ENCODE results near the gene ZMIZ1. TPM values are rescaled to one million over a fixed set of nuclear protein-coding genes. Genes with fewer than 3 reads are reported as not detected.

ZMIZ1 gene
- total RNA-seq, 6 donors from 2014 or later, result 51.0 to 99.2 (median 91.8) TPM

DNA sequence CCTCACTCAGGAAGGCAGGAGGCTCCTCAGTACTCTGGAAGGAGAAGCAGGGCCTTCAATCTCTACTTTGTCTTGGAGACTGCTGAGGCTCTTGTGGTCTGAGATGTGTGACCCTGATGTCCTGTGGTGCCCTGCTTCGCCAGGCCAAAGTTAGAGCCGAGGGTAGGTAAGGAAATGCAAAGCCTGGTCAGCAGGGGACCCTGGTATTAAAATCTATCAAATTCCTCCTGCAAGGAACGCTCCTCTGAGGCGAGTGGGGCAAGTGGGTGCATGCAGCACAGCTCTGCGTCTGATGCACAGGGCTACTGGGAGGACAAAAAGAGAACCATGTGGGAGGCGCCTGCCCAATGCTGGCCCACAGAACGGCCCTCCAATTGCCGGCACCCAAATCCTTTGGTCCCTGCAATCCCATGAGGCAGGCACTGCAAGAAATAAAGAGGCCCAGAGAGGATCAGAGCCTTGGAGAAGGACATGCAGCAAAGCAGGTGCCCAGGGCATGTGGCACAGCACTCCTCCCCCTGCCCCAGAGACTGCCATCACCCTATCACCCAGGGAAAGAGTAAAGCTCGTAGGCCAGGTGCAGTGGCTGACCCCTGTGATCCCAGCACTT is 23.1 kb upstream of the ZMIZ1 start:
- TF ChIP-seq POLR2A (IDR thresholded peaks at IDR 0.05) (no peak), CTCF (IDR thresholded peaks at IDR 0.05) (no peak), POLR2AphosphoS5 (IDR thresholded peaks at IDR 0.05) (no peak), EP300 (IDR thresholded peaks at IDR 0.05) (no peak)
- Histone ChIP-seq H3K4me3 (no peak overlapping the region), H3K4me1 (peaks cover 28 to 40% (median 33%) of the 10 kb centered on the region in 4 donors), H3K27ac (no peak overlapping the region), H3K36me3 (no peaks in the 10 kb centered on the region), H3K9me3 (no peaks in the 10 kb centered on the region), H3K27me3 (no peaks in the 10 kb centered on the region)
- WGBS, 2 donors, result 88 to 99% methylated on average over 8 to 9 of the region's 9 CpGs
- DNase-seq (peak in 1 of 2 donors; percentile 10), ATAC-seq (ENCODE audit: low FRiP score in 2 of 2) (no peak)

DNA sequence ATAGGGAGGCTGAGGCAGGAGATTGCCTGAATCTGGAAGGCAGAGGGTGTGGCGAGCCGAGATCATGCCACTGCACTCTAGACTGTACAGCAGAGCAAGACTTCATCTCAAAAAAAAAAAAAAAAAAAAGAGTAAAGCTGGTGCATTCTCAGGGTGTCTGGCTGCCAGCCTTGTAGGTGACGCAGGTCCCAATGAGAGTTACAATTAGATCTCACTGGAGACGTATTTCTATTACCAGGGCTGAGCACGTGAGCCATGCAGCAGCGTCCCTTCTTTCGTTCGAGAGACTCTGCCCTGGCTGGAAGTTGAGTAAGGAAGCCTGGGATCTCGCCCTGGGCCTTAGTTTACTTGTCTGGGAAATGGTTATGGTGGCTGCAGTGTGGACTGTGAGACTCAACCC is 22.4 kb upstream of the ZMIZ1 start:
- WGBS, 2 donors, result 93 to 94% methylated on average over 9 of the region's 9 CpGs
- ATAC-seq (ENCODE audit: low FRiP score in 2 of 2) (no peak), DNase-seq (no peak)
- TF ChIP-seq EP300 (IDR thresholded peaks at IDR 0.05) (no peak), POLR2AphosphoS5 (IDR thresholded peaks at IDR 0.05) (no peak), POLR2A (IDR thresholded peaks at IDR 0.05) (no peak), CTCF (IDR thresholded peaks at IDR 0.05) (no peak)
- H3K27me3 ChIP-seq, result no peaks in the 10 kb centered on the region
- H3K9me3 ChIP-seq, result no peaks in the 10 kb centered on the region
- peaks cover 35 to 47% (median 38%) of the 10 kb centered on the region in 4 donors for H3K4me1 ChIP-seq
- H3K4me3 ChIP-seq, result no peak overlapping the region
- H3K36me3 ChIP-seq, result no peaks in the 10 kb centered on the region
- H3K27ac ChIP-seq, result no peak overlapping the region

- no peak overlapping the region for H3K4me3 ChIP-seq
- no peak for TF ChIP-seq POLR2A (IDR thresholded peaks at IDR 0.05)
- TF ChIP-seq CTCF (IDR thresholded peaks at IDR 0.05), result no peak
- no peak for TF ChIP-seq POLR2AphosphoS5 (IDR thresholded peaks at IDR 0.05)
- TF ChIP-seq EP300 (IDR thresholded peaks at IDR 0.05), result no peak
- 67 to 74% methylated on average over 6 of the region's 6 CpGs for WGBS, 2 donors
- H3K9me3 ChIP-seq, result no peaks in the 10 kb centered on the region
- DNase-seq, result peak in 1 of 2 donors; percentile 33
- H3K27ac ChIP-seq, result peak overlapping the region; percentile 43 to 86 (median 76)
- no peaks in the 10 kb centered on the region for H3K36me3 ChIP-seq
- H3K4me1 ChIP-seq, result peaks cover 41 to 53% (median 44%) of the 10 kb centered on the region in 4 donors
- ATAC-seq (ENCODE audit: low FRiP score in 2 of 2), result peak in 1 of 2 donors; percentile 70
- no peaks in the 10 kb centered on the region for H3K27me3 ChIP-seq
Observed at GRCh38 chr10:79046741-79047583, 21.8 kb upstream of the ZMIZ1 start.

DNA sequence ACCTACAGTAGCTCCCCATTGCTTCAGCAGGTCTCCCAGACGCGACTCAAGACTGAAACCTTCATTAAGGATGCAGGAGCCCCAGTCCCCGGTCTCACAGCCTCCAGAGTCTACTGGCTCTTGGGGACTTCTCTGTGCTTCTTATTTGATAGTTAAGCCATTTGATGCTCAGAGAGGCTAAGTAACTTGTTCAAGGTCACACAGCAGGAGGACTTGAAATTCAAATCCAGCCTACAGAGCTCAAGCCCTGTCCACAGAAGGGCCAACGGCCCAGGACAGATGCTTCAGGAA is 21.2 kb upstream of the ZMIZ1 start:
- WGBS, 2 donors, result 87 to 90% methylated on average over 4 of the region's 4 CpGs
- ATAC-seq (ENCODE audit: low FRiP score in 2 of 2) (no peak), DNase-seq (peak in 1 of 2 donors; percentile 13)
- no peaks in the 10 kb centered on the region for H3K9me3 ChIP-seq
- TF ChIP-seq CTCF (IDR thresholded peaks at IDR 0.05), result no peak
- no peak for TF ChIP-seq EP300 (IDR thresholded peaks at IDR 0.05)
- no peak for TF ChIP-seq POLR2AphosphoS5 (IDR thresholded peaks at IDR 0.05)
- TF ChIP-seq POLR2A (IDR thresholded peaks at IDR 0.05), result no peak
- no peaks in the 10 kb centered on the region for H3K27me3 ChIP-seq
- no peaks in the 10 kb centered on the region for H3K36me3 ChIP-seq
- H3K4me3 ChIP-seq, result no peak overlapping the region
- peak overlapping the region; percentile 69 to 86 (median 78) for H3K27ac ChIP-seq
- H3K4me1 ChIP-seq, result peaks cover 45 to 59% (median 48%) of the 10 kb centered on the region in 4 donors
